ENCODE results near the gene GABRE.

DNA sequence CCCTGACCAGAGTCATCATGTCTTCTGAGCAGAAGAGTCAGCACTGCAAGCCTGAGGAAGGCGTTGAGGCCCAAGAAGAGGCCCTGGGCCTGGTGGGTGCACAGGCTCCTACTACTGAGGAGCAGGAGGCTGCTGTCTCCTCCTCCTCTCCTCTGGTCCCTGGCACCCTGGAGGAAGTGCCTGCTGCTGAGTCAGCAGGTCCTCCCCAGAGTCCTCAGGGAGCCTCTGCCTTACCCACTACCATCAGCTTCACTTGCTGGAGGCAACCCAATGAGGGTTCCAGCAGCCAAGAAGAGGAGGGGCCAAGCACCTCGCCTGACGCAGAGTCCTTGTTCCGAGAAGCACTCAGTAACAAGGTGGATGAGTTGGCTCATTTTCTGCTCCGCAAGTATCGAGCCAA lies 50.8 kb downstream of the GABRE start:
- TF ChIP-seq, protein P1, sequence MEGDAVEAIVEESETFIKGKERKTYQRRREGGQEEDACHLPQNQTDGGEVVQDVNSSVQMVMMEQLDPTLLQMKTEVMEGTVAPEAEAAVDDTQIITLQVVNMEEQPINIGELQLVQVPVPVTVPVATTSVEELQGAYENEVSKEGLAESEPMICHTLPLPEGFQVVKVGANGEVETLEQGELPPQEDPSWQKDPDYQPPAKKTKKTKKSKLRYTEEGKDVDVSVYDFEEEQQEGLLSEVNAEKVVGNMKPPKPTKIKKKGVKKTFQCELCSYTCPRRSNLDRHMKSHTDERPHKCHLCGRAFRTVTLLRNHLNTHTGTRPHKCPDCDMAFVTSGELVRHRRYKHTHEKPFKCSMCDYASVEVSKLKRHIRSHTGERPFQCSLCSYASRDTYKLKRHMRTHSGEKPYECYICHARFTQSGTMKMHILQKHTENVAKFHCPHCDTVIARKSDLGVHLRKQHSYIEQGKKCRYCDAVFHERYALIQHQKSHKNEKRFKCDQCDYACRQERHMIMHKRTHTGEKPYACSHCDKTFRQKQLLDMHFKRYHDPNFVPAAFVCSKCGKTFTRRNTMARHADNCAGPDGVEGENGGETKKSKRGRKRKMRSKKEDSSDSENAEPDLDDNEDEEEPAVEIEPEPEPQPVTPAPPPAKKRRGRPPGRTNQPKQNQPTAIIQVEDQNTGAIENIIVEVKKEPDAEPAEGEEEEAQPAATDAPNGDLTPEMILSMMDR (IDR thresholded peaks at IDR 0.05) = no peak
- TF ChIP-seq POLR2A (IDR thresholded peaks at IDR 0.05) = no peak
- no peak for TF ChIP-seq POLR2AphosphoS5 (IDR thresholded peaks at IDR 0.05)
- TF ChIP-seq EP300 (IDR thresholded peaks at IDR 0.05) = no peak
